SK-N-SH (cell line): ENCODE data around the gene PROC. TPM values are rescaled to one million over a fixed set of nuclear protein-coding genes. Genes with fewer than 3 reads are reported as not detected.

ENCODE experiments used
- CTCF ChIA-PET: fragments of 300-600, 350-600 bp; formaldehyde crosslinking; extraction: SDS; loops from one replicate; lab custom pipeline; 2021; lab: Yijun Ruan, JAX
- POLR2A ChIA-PET: fragments of 350-600 bp; sonication (Branson Sonifier 250); formaldehyde crosslinking; extraction: SDS; loops from one replicate; lab custom pipeline; 2020; ENCODE audit warnings: antibody characterized with exemption, inconsistent platforms; lab: Yijun Ruan, JAX
- DNase-seq: peaks from one replicate; pipeline ENCODE4 v3.0.0; 2012
- H2AFZ ChIP-seq: fragments of 200-600 bp; sonication (generic); 2 replicates; pipeline ENCODE4 v1.8.1; 2016; ENCODE audit warnings: antibody characterized with exemption, mild to moderate bottlenecking, low read depth
- H3F3A ChIP-seq: fragments of 200-600 bp; sonication (generic); replicated peaks from 2 replicates; pipeline ENCODE3; 2016; ENCODE audit warnings: antibody characterized with exemption, mild to moderate bottlenecking; ENCODE audit not compliant: insufficient read depth
- H3K27ac ChIP-seq, 2 experiments: fragments of 200-500 bp in 1 of 2; fragments of 200-600 bp in 1 of 2; sonication (Bioruptor generic) in 1 of 2; sonication (generic), shearing (Covaris generic) in 1 of 2; 2 replicates each; pipeline versions ENCODE4 v1.5.1 to v1.6.1; 2014 to 2016; ENCODE audit warnings: low read depth in 2 of 2, inconsistent platforms in 1 of 2, low read length in 1 of 2, mild to moderate bottlenecking in 1 of 2, mixed read lengths in 1 of 2
- H3K27me3 ChIP-seq: fragments of 200-600 bp; sonication (generic), shearing (Covaris generic); 2 replicates; pipeline ENCODE4 v1.6.1; 2016; ENCODE audit warnings: mixed run types; ENCODE audit not compliant: insufficient read depth
- H3K36me3 ChIP-seq, 2 experiments: fragments of 200-500 bp in 1 of 2; fragments of 200-600 bp in 1 of 2; sonication (Bioruptor generic) in 1 of 2; sonication (generic) in 1 of 2; replicated peaks in 1 of 2; 2 replicates each; pipeline versions ENCODE3 to v1.5.1; 2014 to 2016; ENCODE audit warnings: low read length in 1 of 2, mild to moderate bottlenecking in 1 of 2; ENCODE audit not compliant: insufficient read depth in 2 of 2, control insufficient read depth in 1 of 2
- H3K4me1 ChIP-seq, 2 experiments: fragments of 200-500 bp in 1 of 2; fragments of 200-600 bp in 1 of 2; sonication (Bioruptor generic) in 1 of 2; sonication (generic), shearing (Covaris generic) in 1 of 2; 2 replicates each; pipeline versions ENCODE4 v1.5.1 to v1.6.1; 2014 to 2016; ENCODE audit warnings: low read depth in 1 of 2, low read length in 1 of 2, mixed run types in 1 of 2; ENCODE audit not compliant: insufficient read depth in 2 of 2, control insufficient read depth in 1 of 2
- H3K4me2 ChIP-seq: fragments of 200-600 bp; sonication (generic), shearing (Covaris generic); 2 replicates; pipeline ENCODE4 v1.6.1; 2017; ENCODE audit warnings: mixed run types
- H3K4me3 ChIP-seq, 2 experiments: fragments of 200-500 bp in 1 of 2; fragments of 200-600 bp in 1 of 2; sonication (Bioruptor generic) in 1 of 2; sonication (generic), shearing (Covaris generic) in 1 of 2; 2 replicates each; pipeline versions ENCODE4 v1.5.1 to v1.8.1; 2014 to 2016; ENCODE audit warnings: low read depth in 2 of 2, inconsistent platforms in 1 of 2, low read length in 1 of 2, mild to moderate bottlenecking in 1 of 2, mixed read lengths in 1 of 2, moderate library complexity in 1 of 2
- H3K79me2 ChIP-seq: fragments of 200-600 bp; sonication (generic); 2 replicates; pipeline ENCODE4 v1.8.1; 2017; ENCODE audit warnings: mild to moderate bottlenecking; ENCODE audit not compliant: insufficient read depth
- H3K9ac ChIP-seq: fragments of 200-600 bp; sonication (generic); 2 replicates; pipeline ENCODE4 v1.6.1; 2017; ENCODE audit warnings: mixed run types
- H3K9me2 ChIP-seq: fragments of 200-600 bp; sonication (generic); 2 replicates; pipeline ENCODE4 v1.6.1; 2017; ENCODE audit warnings: mixed run types
- H3K9me3 ChIP-seq: fragments of 200-600 bp; sonication (generic); 2 replicates; pipeline ENCODE4 v1.6.1; 2017; ENCODE audit warnings: mixed run types, mild to moderate bottlenecking, moderate library complexity
- H4K20me1 ChIP-seq: fragments of 200-600 bp; sonication (generic); 2 replicates; pipeline ENCODE4 v1.6.1; 2017; ENCODE audit warnings: mild to moderate bottlenecking, mixed run types; ENCODE audit not compliant: insufficient read depth
- CHD2 ChIP-seq: fragments of 150-350 bp; IDR thresholded peaks from 2 replicates; pipeline ENCODE4 v1.6.1; 2018; ENCODE audit warnings: low read length; ENCODE audit not compliant: partially characterized antibody
- FOXM1 ChIP-seq: IDR thresholded peaks from 2 replicates; pipeline ENCODE4 v1.4.0; 2012; ENCODE audit warnings: low read depth, mild to moderate bottlenecking
- MXI1 ChIP-seq: IDR thresholded peaks from 2 replicates; pipeline ENCODE4 v1.6.1; 2012; ENCODE audit warnings: mild to moderate bottlenecking, low read depth, low read length, improper control_type of control experiment
- NRF1 ChIP-seq: IDR thresholded peaks from 2 replicates; pipeline ENCODE4 v1.6.1; 2012; ENCODE audit warnings: low read depth, mild to moderate bottlenecking, low read length
- POLR2AphosphoS5 ChIP-seq: IDR thresholded peaks from 2 replicates; pipeline ENCODE4 v1.6.1; 2012; ENCODE audit warnings: low read depth, low read length
- RFX5 ChIP-seq: IDR thresholded peaks from 2 replicates; pipeline ENCODE4 v1.6.1; 2012; ENCODE audit warnings: mild to moderate bottlenecking, improper control_type of control experiment, low read length
- SIN3A ChIP-seq: IDR thresholded peaks from 2 replicates; pipeline ENCODE4 v1.6.1; 2012; ENCODE audit warnings: low read depth, mild to moderate bottlenecking, low read length, moderate library complexity, borderline replicate concordance
- TCF12 ChIP-seq: IDR thresholded peaks from 2 replicates; pipeline ENCODE4 v1.4.0; 2012
- WGBS: methylation state at CpG from one replicate; pipeline ENCODE4 v1.1.6; 2017; ENCODE audit warnings: low lambda C conversion rate; 5-methylcytosine and 5-hydroxymethylcytosine counted together
- polyA plus RNA-seq, 3 experiments: library from polyadenylated mRNA; depleted of rRNA; stranded (reverse); fragments of >200 nt; gene quantifications; 2 replicates each; pipeline ENCODE4 v1.2.3, GENCODE V29; 2012
- TF ChIP-seq, protein P1 (sequence below): IDR thresholded peaks from 2 replicates; pipeline ENCODE4 v1.4.0; 2012; ENCODE audit warnings: low read depth
- TF ChIP-seq, protein P2 (sequence below): fragments of 200-600 bp; sonication (generic); IDR thresholded peaks from 2 replicates; pipeline ENCODE4 v1.6.1; 2017; ENCODE audit warnings: antibody characterized with exemption, mild to moderate bottlenecking, moderate library complexity

Gene PROC
- polyA plus RNA-seq, 1 of the 3 experiments (the other 2 are of a cell fraction), result 0.10 TPM

DNA sequence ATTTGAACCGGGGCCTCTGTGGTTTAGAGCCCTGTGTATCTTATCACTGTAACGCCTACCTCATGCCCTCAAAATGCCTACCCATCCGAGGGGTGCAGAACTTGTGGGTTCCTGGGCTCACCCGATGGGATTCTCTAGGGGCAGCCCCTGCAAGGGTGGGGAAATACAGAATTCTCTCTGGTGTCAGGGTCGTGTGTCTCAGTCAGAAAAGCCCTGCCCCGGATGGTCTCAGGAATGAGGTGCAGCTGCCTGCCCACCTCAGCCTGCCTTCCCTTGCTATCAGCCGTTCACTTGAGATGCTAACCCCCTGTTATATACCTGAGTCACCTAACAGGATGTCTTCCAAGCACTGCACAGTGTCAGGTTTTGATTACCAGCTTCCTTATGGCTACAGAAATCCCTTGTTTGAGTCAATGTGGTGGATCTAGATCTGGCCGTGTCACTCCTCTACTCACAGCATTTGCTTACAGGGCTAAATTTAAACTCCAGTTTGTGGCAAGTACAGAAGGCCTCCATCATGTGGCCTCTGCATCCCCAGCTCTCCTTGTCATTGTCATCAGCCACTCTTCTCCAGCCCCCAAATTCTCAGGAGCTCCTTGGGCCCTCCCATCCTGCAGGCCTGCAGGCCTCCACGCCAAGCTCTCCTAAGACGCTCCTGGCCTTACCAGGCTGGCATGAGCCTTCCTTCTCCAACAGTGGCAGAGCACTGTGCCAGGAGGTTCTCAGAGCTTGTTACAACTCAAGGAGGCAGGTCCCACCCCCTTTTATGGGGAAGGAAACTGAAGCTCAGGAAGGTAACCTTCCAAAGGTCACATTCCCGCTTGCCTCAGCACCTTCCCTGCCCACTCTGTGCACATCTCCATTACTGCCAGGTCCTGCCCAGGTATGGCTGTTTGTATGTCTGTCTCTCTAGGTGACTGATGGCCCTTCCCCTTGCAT lies 16.2 kb upstream of the PROC start:
- H2AFZ ChIP-seq, result no peak overlapping the region
- TF ChIP-seq SIN3A, result no peak
- no peak for TF ChIP-seq RFX5
- TF ChIP-seq POLR2AphosphoS5, result no peak
- TF ChIP-seq, protein P1, sequence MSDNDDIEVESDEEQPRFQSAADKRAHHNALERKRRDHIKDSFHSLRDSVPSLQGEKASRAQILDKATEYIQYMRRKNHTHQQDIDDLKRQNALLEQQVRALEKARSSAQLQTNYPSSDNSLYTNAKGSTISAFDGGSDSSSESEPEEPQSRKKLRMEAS, result no peak
- no peak for TF ChIP-seq MXI1
- TF ChIP-seq FOXM1, result no peak
- no peak for TF ChIP-seq CHD2
- ChIA-PET CTCF (interaction anchor here (0.9 to 2.9 kb wide), 3 partner anchors 13 to 16 kb away, joined by 3 to 13 read pairs (median 4); no protein-coding TSS in a partner anchor), POLR2A (interaction anchor here (1.1 kb wide), 1 partner anchor 77 kb away, joined by 3 read pairs; no protein-coding TSS in a partner anchor)
- H3K9me2 ChIP-seq, result no peaks in the 10 kb centered on the region
- no peak overlapping the region for H3K4me2 ChIP-seq
- H3F3A ChIP-seq, result peaks cover 22% of the 10 kb centered on the region
- no peak for DNase-seq
- no peak overlapping the region for H3K4me3 ChIP-seq
- WGBS, result 77% methylated on average over 11 of the region's 11 CpGs
- H3K27ac ChIP-seq, result peak overlapping the region in 1 of 2 experiments; percentile 20; a peak in 2 of 4 replicates
- no peaks in the 10 kb centered on the region for H3K79me2 ChIP-seq
- H3K27me3 ChIP-seq, result no peaks in the 10 kb centered on the region
- peaks cover 10 to 30% of the 10 kb centered on the region in 2 experiments; a peak in 3 of 4 replicates for H3K4me1 ChIP-seq
- no peak overlapping the region for H3K9ac ChIP-seq
- no peaks in the 10 kb centered on the region for H3K9me3 ChIP-seq
- H4K20me1 ChIP-seq, result no peaks in the 10 kb centered on the region
- H3K36me3 ChIP-seq, result no peaks in the 10 kb centered on the region

DNA sequence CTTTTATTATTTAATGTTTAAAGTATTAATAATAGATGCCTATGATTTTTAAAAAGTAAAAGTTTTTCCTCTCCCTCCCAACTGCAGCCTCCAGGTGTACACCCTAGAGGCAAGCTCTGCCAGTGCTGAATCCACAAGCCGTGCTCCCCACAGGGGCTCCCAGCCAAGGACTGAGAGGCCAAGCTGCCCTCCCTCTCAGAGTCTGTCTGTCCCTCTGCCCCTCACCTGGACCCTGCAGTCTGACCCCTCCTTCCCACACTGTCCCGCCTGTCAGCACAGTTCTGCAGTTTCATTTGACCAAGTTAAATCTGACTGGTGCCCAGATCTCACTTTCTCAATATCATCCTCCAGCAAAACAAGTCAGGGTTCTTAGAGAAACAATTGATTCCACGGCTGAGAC lies 14.8 kb upstream of the PROC start:
- H3K4me1 ChIP-seq, result peaks cover 8 to 29% of the 10 kb centered on the region in 2 experiments
- H3K27ac ChIP-seq, result 0 out of 4 replicates have a peak overlapping the region, but pooled peaks of 1 of the 2 experiments have one; percentile 24
- H4K20me1 ChIP-seq, result no peaks in the 10 kb centered on the region
- H3K4me3 ChIP-seq, result no peak overlapping the region
- no peaks in the 10 kb centered on the region for H3K36me3 ChIP-seq
- H3K4me2 ChIP-seq, result no peak overlapping the region
- H2AFZ ChIP-seq, result no peak overlapping the region
- H3F3A ChIP-seq, result peaks cover 18% of the 10 kb centered on the region
- DNase-seq, result no peak
- H3K9ac ChIP-seq, result no peak overlapping the region
- no peaks in the 10 kb centered on the region for H3K9me2 ChIP-seq
- H3K27me3 ChIP-seq, result no peaks in the 10 kb centered on the region
- ChIA-PET POLR2A (no interaction called here), CTCF (interaction anchor here (1.8 kb wide), 1 partner anchor 79 kb away, joined by 5 read pairs; no protein-coding TSS in a partner anchor)
- TF ChIP-seq, protein P2, sequence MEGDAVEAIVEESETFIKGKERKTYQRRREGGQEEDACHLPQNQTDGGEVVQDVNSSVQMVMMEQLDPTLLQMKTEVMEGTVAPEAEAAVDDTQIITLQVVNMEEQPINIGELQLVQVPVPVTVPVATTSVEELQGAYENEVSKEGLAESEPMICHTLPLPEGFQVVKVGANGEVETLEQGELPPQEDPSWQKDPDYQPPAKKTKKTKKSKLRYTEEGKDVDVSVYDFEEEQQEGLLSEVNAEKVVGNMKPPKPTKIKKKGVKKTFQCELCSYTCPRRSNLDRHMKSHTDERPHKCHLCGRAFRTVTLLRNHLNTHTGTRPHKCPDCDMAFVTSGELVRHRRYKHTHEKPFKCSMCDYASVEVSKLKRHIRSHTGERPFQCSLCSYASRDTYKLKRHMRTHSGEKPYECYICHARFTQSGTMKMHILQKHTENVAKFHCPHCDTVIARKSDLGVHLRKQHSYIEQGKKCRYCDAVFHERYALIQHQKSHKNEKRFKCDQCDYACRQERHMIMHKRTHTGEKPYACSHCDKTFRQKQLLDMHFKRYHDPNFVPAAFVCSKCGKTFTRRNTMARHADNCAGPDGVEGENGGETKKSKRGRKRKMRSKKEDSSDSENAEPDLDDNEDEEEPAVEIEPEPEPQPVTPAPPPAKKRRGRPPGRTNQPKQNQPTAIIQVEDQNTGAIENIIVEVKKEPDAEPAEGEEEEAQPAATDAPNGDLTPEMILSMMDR, result no peak
- TF ChIP-seq CHD2, result no peak
- no peak for TF ChIP-seq NRF1
- no peak for TF ChIP-seq TCF12
- no peaks in the 10 kb centered on the region for H3K79me2 ChIP-seq
- WGBS, result 85% methylated on average over 3 of the region's 3 CpGs
- H3K9me3 ChIP-seq, result no peaks in the 10 kb centered on the region
